Liver (tissue), 3 donors: Measurements from ENCODE around the gene PRRX1.

ENCODE experiments used
- ATF3 ChIP-seq: IDR thresholded peaks from 2 replicates; pipeline ENCODE4 v1.6.1; 2016; ENCODE audit warnings: antibody characterized with exemption
- CTCF ChIP-seq: fragments of 150-350 bp; IDR thresholded peaks from 2 replicates; pipeline ENCODE4 v1.5.1; 2017; ENCODE audit warnings: improper control_type of control experiment, low read depth, low read length; ENCODE audit not compliant: missing input control
- GABPA ChIP-seq, 2 donors: IDR thresholded peaks in 1 of 2; conservative IDR thresholded peaks in 1 of 2; 2 replicates each; pipeline ENCODE4 v1.6.1; 2016; ENCODE audit warnings: antibody characterized with exemption in 2 of 2, mild to moderate bottlenecking in 1 of 2, moderate library complexity in 1 of 2
- JUND ChIP-seq, 2 donors: IDR thresholded peaks; 2 replicates each; pipeline ENCODE4 v1.6.1; 2016; ENCODE audit warnings: antibody characterized with exemption in 2 of 2
- RAD21 ChIP-seq, 2 donors: IDR thresholded peaks; 2 replicates each; pipeline ENCODE4 v1.6.1; 2016; ENCODE audit warnings: antibody characterized with exemption in 2 of 2, mild to moderate bottlenecking in 2 of 2
- REST ChIP-seq: IDR thresholded peaks from 2 replicates; pipeline ENCODE4 v1.6.1; 2016; ENCODE audit warnings: antibody characterized with exemption, mild to moderate bottlenecking
- SP1 ChIP-seq: IDR thresholded peaks from 2 replicates; pipeline ENCODE4 v1.6.1; 2018; ENCODE audit warnings: antibody characterized with exemption, mild to moderate bottlenecking
- TAF1 ChIP-seq: conservative IDR thresholded peaks from 2 replicates; pipeline ENCODE4 v1.6.1; 2016; ENCODE audit warnings: antibody characterized with exemption, mild to moderate bottlenecking
- YY1 ChIP-seq: IDR thresholded peaks from 2 replicates; pipeline ENCODE4 v1.6.1; 2016; ENCODE audit warnings: antibody characterized with exemption, mild to moderate bottlenecking
- TF ChIP-seq, protein P1 (sequence below): IDR thresholded peaks from 2 replicates; pipeline ENCODE4 v1.6.1; 2016; ENCODE audit warnings: antibody characterized with exemption
- donor health status: healthy.
- donor health status: healthy.

DNA sequence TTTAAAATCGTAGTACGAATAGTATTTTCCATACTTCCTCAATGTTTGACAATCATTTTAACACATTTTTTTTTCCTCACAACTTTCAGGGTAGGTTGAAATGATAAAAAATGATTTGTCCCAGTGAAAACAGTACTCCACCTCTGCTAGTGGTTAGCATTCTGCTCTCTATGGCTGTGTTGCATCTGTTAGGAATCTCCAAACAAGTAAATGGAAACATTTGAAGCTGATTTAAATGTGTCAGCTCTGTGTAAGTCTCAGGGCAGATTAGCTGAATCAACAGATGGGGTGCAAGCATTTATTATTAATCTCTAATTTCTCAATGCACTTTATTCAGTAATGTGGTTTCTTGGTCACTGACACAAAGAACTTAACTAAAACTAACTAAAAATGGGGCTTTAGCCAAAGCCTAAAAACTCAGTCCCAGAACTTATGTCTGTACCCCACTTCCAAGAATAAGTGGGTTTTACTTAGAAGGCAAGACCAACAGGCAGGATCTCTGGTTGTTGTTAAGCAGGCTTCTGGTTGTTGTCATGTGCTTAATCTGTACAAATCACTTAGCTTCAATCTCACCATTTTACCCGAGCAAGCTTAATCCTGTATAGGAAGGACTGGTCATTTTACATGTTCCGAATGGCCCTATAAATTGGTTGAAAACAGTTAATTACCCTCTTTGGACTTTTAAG, 67.8 kb downstream of the PRRX1 start:
- no peak for TF ChIP-seq YY1
- no peak for TF ChIP-seq ATF3
- no peak for TF ChIP-seq CTCF
- TF ChIP-seq TAF1, result no peak
- TF ChIP-seq, protein P1, sequence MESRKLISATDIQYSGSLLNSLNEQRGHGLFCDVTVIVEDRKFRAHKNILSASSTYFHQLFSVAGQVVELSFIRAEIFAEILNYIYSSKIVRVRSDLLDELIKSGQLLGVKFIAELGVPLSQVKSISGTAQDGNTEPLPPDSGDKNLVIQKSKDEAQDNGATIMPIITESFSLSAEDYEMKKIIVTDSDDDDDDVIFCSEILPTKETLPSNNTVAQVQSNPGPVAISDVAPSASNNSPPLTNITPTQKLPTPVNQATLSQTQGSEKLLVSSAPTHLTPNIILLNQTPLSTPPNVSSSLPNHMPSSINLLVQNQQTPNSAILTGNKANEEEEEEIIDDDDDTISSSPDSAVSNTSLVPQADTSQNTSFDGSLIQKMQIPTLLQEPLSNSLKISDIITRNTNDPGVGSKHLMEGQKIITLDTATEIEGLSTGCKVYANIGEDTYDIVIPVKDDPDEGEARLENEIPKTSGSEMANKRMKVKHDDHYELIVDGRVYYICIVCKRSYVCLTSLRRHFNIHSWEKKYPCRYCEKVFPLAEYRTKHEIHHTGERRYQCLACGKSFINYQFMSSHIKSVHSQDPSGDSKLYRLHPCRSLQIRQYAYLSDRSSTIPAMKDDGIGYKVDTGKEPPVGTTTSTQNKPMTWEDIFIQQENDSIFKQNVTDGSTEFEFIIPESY, result no peak
- TF ChIP-seq JUND (IDR thresholded peaks at IDR 0.05), result no peak
- no peak for TF ChIP-seq SP1
- TF ChIP-seq REST, result no peak
- TF ChIP-seq GABPA (IDR thresholded peaks at IDR 0.05 in 1 of 2, conservative IDR thresholded peaks at IDR 0.05 in 1 of 2), result no peak
- TF ChIP-seq RAD21 (IDR thresholded peaks at IDR 0.05), result no peak
